ENCODE measurements around the gene BMP4. TPM values are rescaled to one million over a fixed set of nuclear protein-coding genes. Genes with fewer than 3 reads are reported as not detected.
"Not testable (repeated sequence)": the region's sequence is repeated elsewhere in the genome, so short reads cannot be mapped to it uniquely, and the experiment has no call there.

The BMP4 gene
- total and polyA plus RNA-seq, 5 donors from 2014 or later, result 0.29 TPM; not detected in 4

- Mint-ChIP-seq H3K27me3 (no peaks in the 10 kb centered on the region), H3K4me3 (no peak overlapping the region), H3K27ac (no peak overlapping the region), H3K36me3 (no peaks in the 10 kb centered on the region), H3K4me1 (no peaks in the 10 kb centered on the region), H3K9me3 (peaks cover 0 to 7% (median 0%) of the 10 kb centered on the region in 7 donors)
- Histone ChIP-seq H3K36me3 (ENCODE audit: control insufficient read depth, insufficient read depth, low read length) (no peaks in the 10 kb centered on the region), H3K4me3 (ENCODE audit: low read depth, low read length) (no peak overlapping the region), H3K9me3 (ENCODE audit: control insufficient read depth in 2 of 2, low read length in 2 of 2) (no peaks in the 10 kb centered on the region), H3K27me3 (ENCODE audit: control insufficient read depth, insufficient read depth, low read length) (no peaks in the 10 kb centered on the region), H3K27ac (ENCODE audit: insufficient read depth, low read length, poor library complexity, severe bottlenecking) (no peak overlapping the region), H3K4me1 (ENCODE audit: control insufficient read depth, insufficient read depth, low read length, poor library complexity, severe bottlenecking) (no peaks in the 10 kb centered on the region)
- DNase-seq (no peak), ATAC-seq (ENCODE audit: low read depth in 2 of 2) (no peak)
Measured at GRCh38 chr14:53993920-53994607, 37.4 kb upstream of the BMP4 start.

GRCh38 chr14:53990978-53991377, 34.4 kb upstream of the BMP4 start:
- no peaks in the 10 kb centered on the region for H3K27me3 ChIP-seq (ENCODE audit: control insufficient read depth, insufficient read depth, low read length)
- Mint-ChIP-seq H3K36me3 (no peaks in the 10 kb centered on the region), H3K4me1 (no peaks in the 10 kb centered on the region), H3K9me3 (peaks cover 0 to 15% (median 9%) of the 10 kb centered on the region in 7 donors), H3K27ac (no peak overlapping the region), H3K4me3 (no peak overlapping the region), H3K27me3 (no peaks in the 10 kb centered on the region)
- H3K36me3 ChIP-seq (ENCODE audit: control insufficient read depth, insufficient read depth, low read length), result no peaks in the 10 kb centered on the region
- no peak overlapping the region for H3K4me3 ChIP-seq (ENCODE audit: low read depth, low read length)
- no peak for DNase-seq
- H3K27ac ChIP-seq (ENCODE audit: insufficient read depth, low read length, poor library complexity, severe bottlenecking), result no peak overlapping the region
- no peak for ATAC-seq (ENCODE audit: low read depth in 2 of 2)
- H3K9me3 ChIP-seq (ENCODE audit: control insufficient read depth in 2 of 2, low read length in 2 of 2), result no peaks in the 10 kb centered on the region
- no peaks in the 10 kb centered on the region for H3K4me1 ChIP-seq (ENCODE audit: control insufficient read depth, insufficient read depth, low read length, poor library complexity, severe bottlenecking)

GRCh38 chr14:53986718-53987117, 30.1 kb upstream of the BMP4 start:
- H3K27me3 Mint-ChIP-seq; H3K27ac Mint-ChIP-seq; H3K36me3 ChIP-seq (ENCODE audit: control insufficient read depth, insufficient read depth, low read length); H3K27me3 ChIP-seq (ENCODE audit: control insufficient read depth, insufficient read depth, low read length); H3K36me3 Mint-ChIP-seq; H3K4me1 Mint-ChIP-seq; DNase-seq; H3K4me3 Mint-ChIP-seq; H3K4me1 ChIP-seq (ENCODE audit: control insufficient read depth, insufficient read depth, low read length, poor library complexity, severe bottlenecking); H3K4me3 ChIP-seq (ENCODE audit: low read depth, low read length); H3K27ac ChIP-seq (ENCODE audit: insufficient read depth, low read length, poor library complexity, severe bottlenecking); ATAC-seq (ENCODE audit: low read depth in 2 of 2): not testable (repeated sequence)
- peaks cover 0 to 32% (median 13%) of the 10 kb centered on the region in 7 donors for H3K9me3 Mint-ChIP-seq
- H3K9me3 ChIP-seq (ENCODE audit: control insufficient read depth in 2 of 2, low read length in 2 of 2), result peaks cover 2 to 19% of the 10 kb centered on the region in 2 experiments

GRCh38 chr14:53984958-53985357, 28.3 kb upstream of the BMP4 start:
- not testable (repeated sequence) for H3K4me3 ChIP-seq (ENCODE audit: low read depth, low read length); H3K27ac Mint-ChIP-seq; DNase-seq; H3K36me3 Mint-ChIP-seq; H3K4me1 Mint-ChIP-seq; H3K4me3 Mint-ChIP-seq; H3K27me3 Mint-ChIP-seq; H3K36me3 ChIP-seq (ENCODE audit: control insufficient read depth, insufficient read depth, low read length); ATAC-seq (ENCODE audit: low read depth in 2 of 2); H3K27me3 ChIP-seq (ENCODE audit: control insufficient read depth, insufficient read depth, low read length); H3K27ac ChIP-seq (ENCODE audit: insufficient read depth, low read length, poor library complexity, severe bottlenecking); H3K4me1 ChIP-seq (ENCODE audit: control insufficient read depth, insufficient read depth, low read length, poor library complexity, severe bottlenecking)
- H3K9me3 ChIP-seq (ENCODE audit: control insufficient read depth in 2 of 2, low read length in 2 of 2), result peaks cover 2 to 19% of the 10 kb centered on the region in 2 experiments
- peaks cover 0 to 32% (median 10%) of the 10 kb centered on the region in 7 donors for H3K9me3 Mint-ChIP-seq

- Mint-ChIP-seq H3K27me3 (no peaks in the 10 kb centered on the region), H3K27ac (no peak overlapping the region), H3K9me3 (peaks cover 0 to 32% (median 10%) of the 10 kb centered on the region in 7 donors), H3K4me3 (no peak overlapping the region), H3K36me3 (no peaks in the 10 kb centered on the region), H3K4me1 (no peaks in the 10 kb centered on the region)
- Histone ChIP-seq H3K27me3 (ENCODE audit: control insufficient read depth, insufficient read depth, low read length) (no peaks in the 10 kb centered on the region), H3K4me1 (ENCODE audit: control insufficient read depth, insufficient read depth, low read length, poor library complexity, severe bottlenecking) (no peaks in the 10 kb centered on the region), H3K27ac (ENCODE audit: insufficient read depth, low read length, poor library complexity, severe bottlenecking) (no peak overlapping the region), H3K4me3 (ENCODE audit: low read depth, low read length) (no peak overlapping the region), H3K36me3 (ENCODE audit: control insufficient read depth, insufficient read depth, low read length) (no peaks in the 10 kb centered on the region), H3K9me3 (ENCODE audit: control insufficient read depth in 2 of 2, low read length in 2 of 2) (peaks cover 2 to 19% of the 10 kb centered on the region in 2 experiments)
- no peak for DNase-seq
- ATAC-seq (ENCODE audit: low read depth in 2 of 2), result no peak
Measured at GRCh38 chr14:53983112-53983511, 26.5 kb upstream of the BMP4 start.

- DNase-seq (no peak), ATAC-seq (ENCODE audit: low read depth in 2 of 2) (no peak)
- Histone ChIP-seq H3K27ac (ENCODE audit: insufficient read depth, low read length, poor library complexity, severe bottlenecking) (no peak overlapping the region), H3K9me3 (ENCODE audit: control insufficient read depth in 2 of 2, low read length in 2 of 2) (peaks cover 2 to 19% of the 10 kb centered on the region in 2 experiments), H3K27me3 (ENCODE audit: control insufficient read depth, insufficient read depth, low read length) (no peaks in the 10 kb centered on the region), H3K4me1 (ENCODE audit: control insufficient read depth, insufficient read depth, low read length, poor library complexity, severe bottlenecking) (no peaks in the 10 kb centered on the region), H3K4me3 (ENCODE audit: low read depth, low read length) (no peak overlapping the region), H3K36me3 (ENCODE audit: control insufficient read depth, insufficient read depth, low read length) (no peaks in the 10 kb centered on the region)
- no peaks in the 10 kb centered on the region for H3K4me1 Mint-ChIP-seq
- H3K36me3 Mint-ChIP-seq, result no peaks in the 10 kb centered on the region
- peaks cover 0 to 29% (median 10%) of the 10 kb centered on the region in 7 donors for H3K9me3 Mint-ChIP-seq
- H3K27me3 Mint-ChIP-seq, result no peaks in the 10 kb centered on the region
- no peak overlapping the region for H3K27ac Mint-ChIP-seq
- H3K4me3 Mint-ChIP-seq, result no peak overlapping the region
Measured at GRCh38 chr14:53982546-53982945, 25.9 kb upstream of the BMP4 start.

- no peak overlapping the region for H3K27ac ChIP-seq (ENCODE audit: insufficient read depth, low read length, poor library complexity, severe bottlenecking)
- ATAC-seq (ENCODE audit: low read depth in 2 of 2) (no peak), DNase-seq (no peak)
- H3K9me3 ChIP-seq (ENCODE audit: control insufficient read depth in 2 of 2, low read length in 2 of 2), result peaks cover under 1 to 13% of the 10 kb centered on the region in 2 experiments
- H3K27me3 ChIP-seq (ENCODE audit: control insufficient read depth, insufficient read depth, low read length), result no peaks in the 10 kb centered on the region
- H3K4me1 ChIP-seq (ENCODE audit: control insufficient read depth, insufficient read depth, low read length, poor library complexity, severe bottlenecking), result no peaks in the 10 kb centered on the region
- no peaks in the 10 kb centered on the region for H3K36me3 ChIP-seq (ENCODE audit: control insufficient read depth, insufficient read depth, low read length)
- peaks cover 1% of the 10 kb centered on the region for H3K27me3 Mint-ChIP-seq
- H3K27ac Mint-ChIP-seq, result no peak overlapping the region
- no peak overlapping the region for H3K4me3 ChIP-seq (ENCODE audit: low read depth, low read length)
- H3K4me3 Mint-ChIP-seq, result no peak overlapping the region
- no peaks in the 10 kb centered on the region for H3K4me1 Mint-ChIP-seq
- no peaks in the 10 kb centered on the region for H3K36me3 Mint-ChIP-seq
- H3K9me3 Mint-ChIP-seq, result peaks cover 0 to 15% (median 7%) of the 10 kb centered on the region in 7 donors
Measured at GRCh38 chr14:53979747-53980642, 23.4 kb upstream of the BMP4 start.

Data from CD4-positive, CD25-positive, alpha-beta regulatory T cell (primary cell).